H1 (cell line): ENCODE results near the gene PTPRR. TPM values are rescaled to one million over a fixed set of nuclear protein-coding genes. Genes with fewer than 3 reads are reported as not detected.

Experiments
- CTCF ChIA-PET: fragments of 300-600 bp; sonication (Branson Sonifier 250); formaldehyde crosslinking; loops from one replicate; lab custom pipeline; 2021; ENCODE audit not compliant: partially characterized antibody; lab: Charles Lee
- POLR2A ChIA-PET: fragments of 300-600 bp; sonication (Branson Sonifier 250); formaldehyde crosslinking; loops from one replicate; lab custom pipeline; 2021; ENCODE audit warnings: inconsistent platforms; ENCODE audit not compliant: partially characterized antibody; lab: Charles Lee
- DNase-seq, 2 experiments: peaks; one replicate each; pipeline versions ENCODE4 v3.0.0 to v3.0.0-alpha.2; 2010 to 2022; ENCODE audit warnings: low spot score in 2 of 2, low read depth in 1 of 2, mixed read lengths in 1 of 2
- FAIRE-seq: peaks from 2 replicates; lab custom pipeline; 2011; peaks lifted over from hg19 to GRCh38; lab: Jason Lieb, UNC
- H2AFZ ChIP-seq: 2 replicates; pipeline ENCODE4 v1.8.1; 2012; ENCODE audit warnings: low read length, inconsistent platforms
- H2AK5ac ChIP-seq: 2 replicates; pipeline ENCODE4 v1.6.1; 2013; ENCODE audit warnings: low read depth, low read length
- H2BK120ac ChIP-seq: replicated peaks from 2 replicates; pipeline ENCODE3; 2013; ENCODE audit warnings: low read depth, low read length, inconsistent platforms
- H2BK12ac ChIP-seq: 2 replicates; pipeline ENCODE4 v1.6.1; 2013; ENCODE audit warnings: low read depth, low read length
- H2BK15ac ChIP-seq: 2 replicates; pipeline ENCODE4 v1.6.1; 2013; ENCODE audit warnings: low read length
- H2BK20ac ChIP-seq: 2 replicates; pipeline ENCODE4 v1.6.1; 2013; ENCODE audit warnings: low read length
- H2BK5ac ChIP-seq: 2 replicates; pipeline ENCODE4 v1.6.1; 2013; ENCODE audit warnings: low read depth, low read length
- H3K14ac ChIP-seq: 2 replicates; pipeline ENCODE4 v1.6.1; 2013; ENCODE audit warnings: inconsistent platforms; ENCODE audit not compliant: insufficient read length
- H3K18ac ChIP-seq: 2 replicates; pipeline ENCODE4 v1.6.1; 2013; ENCODE audit warnings: low read length; ENCODE audit errors: extremely low read depth
- H3K23ac ChIP-seq: 2 replicates; pipeline ENCODE4 v1.6.1; 2013; ENCODE audit warnings: inconsistent platforms; ENCODE audit not compliant: insufficient read length
- H3K23me2 ChIP-seq: 2 replicates; pipeline ENCODE4 v1.6.1; 2013; ENCODE audit warnings: low read depth, low read length
- H3K27ac ChIP-seq: 2 replicates; pipeline ENCODE4 v1.6.1; 2011; ENCODE audit warnings: low read depth, low read length, inconsistent platforms
- H3K27me3 ChIP-seq, 4 experiments: replicated peaks in 1 of 4; 1 replicate in 1 of 4; 2 replicates in 3 of 4; pipeline versions ENCODE4 v1.6.1 to v1.8.1; 2011 to 2013; ENCODE audit warnings: low read length in 3 of 4, mild to moderate bottlenecking in 3 of 4, inconsistent platforms in 2 of 4, mixed read lengths in 2 of 4, moderate library complexity in 1 of 4; ENCODE audit not compliant: control insufficient read depth in 3 of 4, insufficient read depth in 3 of 4; ENCODE audit errors: extremely low read depth in 1 of 4
- H3K36me3 ChIP-seq, 4 experiments: 2 replicates each; pipeline versions ENCODE4 v1.6.1 to v1.8.1; 2011 to 2013; ENCODE audit warnings: mild to moderate bottlenecking in 4 of 4, low read length in 3 of 4, moderate library complexity in 2 of 4, control low read depth in 1 of 4, inconsistent platforms in 1 of 4; ENCODE audit not compliant: insufficient read depth in 4 of 4, control insufficient read depth in 2 of 4
- H3K4ac ChIP-seq: replicated peaks from 2 replicates; pipeline ENCODE3; 2013; ENCODE audit warnings: low read length, low read depth, mixed read lengths, inconsistent platforms; ENCODE audit not compliant: insufficient read length
- H3K4me1 ChIP-seq, 4 experiments: replicated peaks in 1 of 4; 1 replicate in 1 of 4; 2 replicates in 3 of 4; pipeline versions ENCODE4 v1.6.1 to v1.8.1; 2011 to 2013; ENCODE audit warnings: low read length in 3 of 4, inconsistent platforms in 2 of 4, mixed read lengths in 1 of 4; ENCODE audit not compliant: insufficient read depth in 4 of 4, control insufficient read depth in 3 of 4
- H3K4me2 ChIP-seq, 2 experiments: 2 replicates each; pipeline versions ENCODE4 v1.6.1 to v1.8.1; 2011 to 2013; ENCODE audit warnings: low read depth in 2 of 2, low read length in 2 of 2, control low read depth in 1 of 2, inconsistent platforms in 1 of 2, mild to moderate bottlenecking in 1 of 2; ENCODE audit not compliant: insufficient read depth in 1 of 2
- H3K4me3 ChIP-seq, 4 experiments: fragments of 200-600, 300-600 bp in 1 of 4; sonication (generic), shearing (Covaris generic), sonication (Bioruptor Twin) in 1 of 4; 2 replicates each; pipeline versions ENCODE4 v1.5.1 to v1.8.1; 2011 to 2016; ENCODE audit warnings: low read length in 4 of 4, low read depth in 3 of 4, control low read depth in 2 of 4, inconsistent platforms in 2 of 4, mild to moderate bottlenecking in 2 of 4, mixed read lengths in 1 of 4, moderate library complexity in 1 of 4; ENCODE audit not compliant: insufficient read depth in 2 of 4; ENCODE audit errors: extremely low read depth in 1 of 4
- H3K56ac ChIP-seq: replicated peaks from 2 replicates; pipeline ENCODE3; 2013; ENCODE audit warnings: low read depth, mild to moderate bottlenecking, mixed read lengths, low read length, inconsistent platforms; ENCODE audit not compliant: insufficient read length
- H3K79me1 ChIP-seq: 2 replicates; pipeline ENCODE4 v1.6.1; 2013; ENCODE audit warnings: low read depth, low read length, control low read depth
- H3K79me2 ChIP-seq, 2 experiments: 2 replicates each; pipeline versions ENCODE4 v1.6.1 to v1.8.1; 2012 to 2013; ENCODE audit warnings: low read length in 2 of 2, mild to moderate bottlenecking in 2 of 2, inconsistent platforms in 1 of 2; ENCODE audit not compliant: insufficient read depth in 2 of 2, control insufficient read depth in 1 of 2
- H3K9ac ChIP-seq, 4 experiments: replicated peaks in 1 of 4; 1 replicate in 1 of 4; 2 replicates in 3 of 4; pipeline versions ENCODE4 v1.6.1 to v1.8.1; 2011 to 2013; ENCODE audit warnings: low read depth in 3 of 4, low read length in 3 of 4, control low read depth in 2 of 4, mild to moderate bottlenecking in 2 of 4, moderate library complexity in 2 of 4, inconsistent platforms in 1 of 4; ENCODE audit errors: extremely low read depth in 1 of 4
- H3K9me3 ChIP-seq, 2 experiments: 2 replicates each; pipeline versions ENCODE4 v1.6.1 to v1.8.1; 2012 to 2013; ENCODE audit warnings: mild to moderate bottlenecking in 2 of 2, moderate library complexity in 2 of 2, control low read depth in 1 of 2, inconsistent platforms in 1 of 2, low read depth in 1 of 2, low read length in 1 of 2, mixed read lengths in 1 of 2; ENCODE audit not compliant: insufficient read depth in 2 of 2
- H4K20me1 ChIP-seq, 2 experiments: replicated peaks in 1 of 2; 2 replicates each; pipeline versions ENCODE3 to v1.8.1; 2011 to 2013; ENCODE audit warnings: inconsistent platforms in 2 of 2, low read length in 2 of 2, mild to moderate bottlenecking in 1 of 2; ENCODE audit not compliant: insufficient read depth in 2 of 2, control insufficient read depth in 1 of 2
- H4K5ac ChIP-seq: 2 replicates; pipeline ENCODE4 v1.6.1; 2013; ENCODE audit warnings: low read length, low read depth, mixed read lengths, inconsistent platforms; ENCODE audit not compliant: insufficient read length
- H4K8ac ChIP-seq: 2 replicates; pipeline ENCODE4 v1.8.0; 2013; ENCODE audit warnings: mild to moderate bottlenecking, moderate library complexity, low read length, inconsistent platforms; ENCODE audit not compliant: insufficient read depth; ENCODE audit errors: extremely low read depth
- H4K91ac ChIP-seq: replicated peaks from 2 replicates; pipeline ENCODE3; 2013; ENCODE audit warnings: low read length, mixed read lengths, inconsistent platforms; ENCODE audit not compliant: insufficient read length
- CHD1 ChIP-seq: IDR thresholded peaks from 2 replicates; pipeline ENCODE4 v1.6.1; 2012; ENCODE audit warnings: low read depth, low read length, improper control_type of control experiment
- CREB1 ChIP-seq: IDR thresholded peaks from 2 replicates; pipeline ENCODE4 v1.6.1; 2012; ENCODE audit warnings: inconsistent platforms
- EGR1 ChIP-seq: IDR thresholded peaks from 2 replicates; pipeline ENCODE4 v1.6.1; 2011; ENCODE audit warnings: low read depth, low read length, borderline replicate concordance
- PHF8 ChIP-seq: fragments of 200-600 bp; sonication (generic); conservative IDR thresholded peaks from 2 replicates; pipeline ENCODE4 v1.7.1; 2012; ENCODE audit warnings: low read depth, mild to moderate bottlenecking, inconsistent platforms, low read length, moderate library complexity
- POLR2AphosphoS5 ChIP-seq: IDR thresholded peaks from 2 replicates; pipeline ENCODE4 v1.6.1; 2011; ENCODE audit warnings: low read depth, low read length
- RXRA ChIP-seq: IDR thresholded peaks from 2 replicates; pipeline ENCODE4 v1.6.1; 2011; ENCODE audit warnings: low read depth, mild to moderate bottlenecking, low read length, moderate library complexity; ENCODE audit not compliant: insufficient read depth
- SIX5 ChIP-seq: IDR thresholded peaks from 2 replicates; pipeline ENCODE4 v1.6.1; 2011; ENCODE audit warnings: mild to moderate bottlenecking, low read depth, low read length
- SP2 ChIP-seq: IDR thresholded peaks from 2 replicates; pipeline ENCODE4 v1.6.1; 2012; ENCODE audit warnings: mild to moderate bottlenecking, low read length, inconsistent platforms
- ZNF274 ChIP-seq: IDR thresholded peaks from 2 replicates; pipeline ENCODE4 v1.7.0; 2012; ENCODE audit warnings: low read length, borderline replicate concordance; ENCODE audit errors: extremely low read depth
- WGBS, 2 experiments: shearing (Covaris generic) in 1 of 2; methylation state at CpG; one replicate each; pipeline versions ENCODE4 v1.1.6 to v1.1.7; 2013 to 2015; ENCODE audit warnings: low lambda C conversion rate in 2 of 2, mixed read lengths in 2 of 2, inconsistent platforms in 1 of 2, low coverage in 1 of 2, missing lambda C conversion rate in 1 of 2; ENCODE audit not compliant: insufficient replicate concordance in 2 of 2, insufficient coverage in 1 of 2, insufficient read length in 1 of 2; ENCODE audit errors: extremely low coverage in 1 of 2, missing lambda C conversion rate in 1 of 2; 5-methylcytosine and 5-hydroxymethylcytosine counted together
- polyA plus RNA-seq, 7 experiments: library from polyadenylated mRNA; depleted of rRNA in 3 of 7; stranded (reverse) in 5 of 7; unstranded in 2 of 7; fragments of >200 nt in 5 of 7; fragments of 200-250 nt in 2 of 7; gene quantifications; 1 replicate in 5 of 7; 2 replicates in 1 of 7; 4 replicates in 1 of 7; pipeline versions ENCODE4 v1.2.1 to v1.2.3, GENCODE V29; 2011 to 2013; ENCODE audit warnings: missing spikeins in 2 of 7, mixed read lengths in 2 of 7
- total RNA-seq: library from RNA; stranded (reverse); fragmentation: NEBNext Ultra II Directional; extraction: Animal tissue kit (Norgen Biotek cat#: 25700); gene quantifications from 2 replicates; pipeline ENCODE4 v1.2.1, GENCODE V29; 2021
- TF ChIP-seq, protein P1 (sequence below), 3 experiments: IDR thresholded peaks; 1 replicate in 2 of 3; 2 replicates in 1 of 3; pipeline versions ENCODE4 v1.5.1 to v1.6.1; 2011; ENCODE audit warnings: low read length in 3 of 3, mild to moderate bottlenecking in 3 of 3, inconsistent platforms in 2 of 3, low read depth in 1 of 3, moderate library complexity in 1 of 3; ENCODE audit not compliant: insufficient read depth in 1 of 3; ENCODE audit errors: control extremely low read depth in 1 of 3

The PTPRR gene
- total and polyA plus RNA-seq, 2 of the 8 experiments (the other 6 are each of a cell fraction or from before 2014, with no cell fraction given): 0.07 to 0.35 TPM

DNA sequence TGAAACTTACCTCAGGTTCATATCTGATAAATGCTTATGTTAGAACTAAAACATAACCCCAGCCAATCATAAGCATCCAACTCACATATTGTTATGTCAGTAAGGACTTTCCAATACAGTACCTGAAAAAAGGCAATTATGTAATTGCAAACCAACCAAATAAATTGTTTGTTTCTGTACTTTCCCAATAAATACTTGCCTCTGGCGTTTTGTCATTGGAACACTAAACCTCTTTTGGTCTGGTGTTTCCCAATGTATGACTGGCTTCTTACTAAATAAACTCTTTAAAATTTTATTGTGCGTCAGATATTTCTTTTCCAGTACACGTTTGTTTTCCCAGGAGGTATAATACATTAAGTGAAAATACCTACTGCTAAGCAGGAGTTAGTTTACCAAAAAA, 276.6 kb downstream of the PTPRR start:
- no peak overlapping the region for H4K5ac ChIP-seq
- H3K4me1 ChIP-seq: peaks cover 3 to 13% (median 6%) of the 10 kb centered on the region in 4 experiments; a peak in 5 of 7 replicates
- H3K9me3 ChIP-seq: no peaks in the 10 kb centered on the region
- H3K27me3 ChIP-seq: no peaks in the 10 kb centered on the region
- CTCF ChIA-PET: interaction anchor here (1.5 kb wide), 1 partner anchor 8 kb away, joined by 3 read pairs; no protein-coding TSS in a partner anchor
- no peak overlapping the region for H2BK120ac ChIP-seq
- TF ChIP-seq SP2: no peak
- TF ChIP-seq CHD1: no peak
- TF ChIP-seq RXRA: no peak
- TF ChIP-seq EGR1: no peak
- no peak for TF ChIP-seq CREB1
- no peak for TF ChIP-seq ZNF274
- no peak for TF ChIP-seq POLR2AphosphoS5
- TF ChIP-seq PHF8: no peak
- TF ChIP-seq, protein P1, sequence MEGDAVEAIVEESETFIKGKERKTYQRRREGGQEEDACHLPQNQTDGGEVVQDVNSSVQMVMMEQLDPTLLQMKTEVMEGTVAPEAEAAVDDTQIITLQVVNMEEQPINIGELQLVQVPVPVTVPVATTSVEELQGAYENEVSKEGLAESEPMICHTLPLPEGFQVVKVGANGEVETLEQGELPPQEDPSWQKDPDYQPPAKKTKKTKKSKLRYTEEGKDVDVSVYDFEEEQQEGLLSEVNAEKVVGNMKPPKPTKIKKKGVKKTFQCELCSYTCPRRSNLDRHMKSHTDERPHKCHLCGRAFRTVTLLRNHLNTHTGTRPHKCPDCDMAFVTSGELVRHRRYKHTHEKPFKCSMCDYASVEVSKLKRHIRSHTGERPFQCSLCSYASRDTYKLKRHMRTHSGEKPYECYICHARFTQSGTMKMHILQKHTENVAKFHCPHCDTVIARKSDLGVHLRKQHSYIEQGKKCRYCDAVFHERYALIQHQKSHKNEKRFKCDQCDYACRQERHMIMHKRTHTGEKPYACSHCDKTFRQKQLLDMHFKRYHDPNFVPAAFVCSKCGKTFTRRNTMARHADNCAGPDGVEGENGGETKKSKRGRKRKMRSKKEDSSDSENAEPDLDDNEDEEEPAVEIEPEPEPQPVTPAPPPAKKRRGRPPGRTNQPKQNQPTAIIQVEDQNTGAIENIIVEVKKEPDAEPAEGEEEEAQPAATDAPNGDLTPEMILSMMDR (IDR thresholded peaks at IDR 0.05; ENCODE audit: control extremely low read depth in 1 of 3, insufficient read depth in 1 of 3, low read depth in 1 of 3, low read length in 3 of 3): no peak
- TF ChIP-seq SIX5: no peak
- TF ChIP-seq, all 59 proteins: peak for 0
- H4K20me1 ChIP-seq: no peaks in the 10 kb centered on the region
- no peak overlapping the region for H4K91ac ChIP-seq
- H2BK20ac ChIP-seq: no peak overlapping the region
- H2AK5ac ChIP-seq: no peak overlapping the region
- POLR2A ChIA-PET: no interaction called here
- H3K23ac ChIP-seq: no peak overlapping the region
- DNase-seq (no peak), FAIRE-seq (no peak)
- H3K9ac ChIP-seq: no peak overlapping the region
- H3K4me2 ChIP-seq: no peak overlapping the region
- H3K79me2 ChIP-seq: no peaks in the 10 kb centered on the region
- H3K79me1 ChIP-seq: no peaks in the 10 kb centered on the region
- H3K56ac ChIP-seq: no peak overlapping the region
- H3K4me3 ChIP-seq: no peak overlapping the region
- no peak overlapping the region for H2AFZ ChIP-seq
- no peak overlapping the region for H2BK5ac ChIP-seq
- H2BK15ac ChIP-seq: no peak overlapping the region
- H3K36me3 ChIP-seq: no peaks in the 10 kb centered on the region
- no peak overlapping the region for H3K27ac ChIP-seq
- no peak overlapping the region for H4K8ac ChIP-seq
- H3K4ac ChIP-seq: no peak overlapping the region
- no peaks in the 10 kb centered on the region for H3K23me2 ChIP-seq
- WGBS, 2 experiments: 89% methylated on average over 3 of the region's 3 CpGs; no CpG with 5 or more reads in 1 of the 2 experiments
- no peak overlapping the region for H3K14ac ChIP-seq
- no peak overlapping the region for H3K18ac ChIP-seq
- H2BK12ac ChIP-seq: no peak overlapping the region
